GM18498 (cell line): ENCODE data around the gene GPR87.
A peak's percentile ranks its signal among the peaks of the same experiment; 100 is the strongest.

Experiments used
- ATAC-seq: cut with Tn5 transposase; IDR thresholded peaks from one replicate; pipeline ENCODE4 v1.9.1; 2021; ENCODE audit warnings: mild to moderate bottlenecking, moderate library complexity; ENCODE audit not compliant: unreplicated experiment

The GPR87 gene, protein sequence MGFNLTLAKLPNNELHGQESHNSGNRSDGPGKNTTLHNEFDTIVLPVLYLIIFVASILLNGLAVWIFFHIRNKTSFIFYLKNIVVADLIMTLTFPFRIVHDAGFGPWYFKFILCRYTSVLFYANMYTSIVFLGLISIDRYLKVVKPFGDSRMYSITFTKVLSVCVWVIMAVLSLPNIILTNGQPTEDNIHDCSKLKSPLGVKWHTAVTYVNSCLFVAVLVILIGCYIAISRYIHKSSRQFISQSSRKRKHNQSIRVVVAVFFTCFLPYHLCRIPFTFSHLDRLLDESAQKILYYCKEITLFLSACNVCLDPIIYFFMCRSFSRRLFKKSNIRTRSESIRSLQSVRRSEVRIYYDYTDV

DNA sequence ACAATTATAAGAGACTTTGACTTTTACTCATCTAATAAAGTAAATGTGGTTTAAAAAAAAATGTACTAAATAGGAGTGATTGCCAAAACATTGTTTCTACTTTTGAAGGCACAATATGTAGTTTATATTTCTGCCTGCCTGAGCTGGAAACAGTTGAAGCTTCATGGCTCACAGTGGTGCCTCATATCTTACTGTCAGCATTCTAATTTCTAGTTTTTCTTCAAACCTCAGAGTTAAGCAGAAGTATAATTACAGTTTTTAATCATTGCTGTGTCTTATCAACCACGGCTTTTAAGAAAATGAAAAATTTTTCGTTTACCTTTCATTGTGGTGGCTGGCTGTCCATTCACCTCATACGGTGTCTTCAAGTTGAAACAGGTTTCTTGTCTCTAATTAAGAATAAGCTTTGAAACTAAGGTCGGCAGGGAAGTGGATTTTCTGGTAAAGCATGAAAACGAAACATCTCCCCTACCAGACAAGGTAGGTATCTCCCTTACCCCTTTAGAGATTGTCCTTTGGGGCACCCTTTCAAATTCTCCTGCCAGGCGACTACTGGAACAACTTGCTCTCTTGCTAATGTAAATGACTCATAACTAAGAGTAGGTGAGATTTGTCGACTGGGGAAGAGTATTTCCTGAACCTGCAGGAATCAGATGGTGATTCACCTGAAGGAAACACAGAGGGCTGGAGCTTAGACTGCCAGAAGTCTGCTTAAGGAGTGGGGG is at the start of gene GPR87:
GPR87 (minus strand) TSS at position 554 of the 725 bp plus-strand sequence. CDS start 16,720 bp downstream, outside the sequence.
- no peak for ATAC-seq

DNA sequence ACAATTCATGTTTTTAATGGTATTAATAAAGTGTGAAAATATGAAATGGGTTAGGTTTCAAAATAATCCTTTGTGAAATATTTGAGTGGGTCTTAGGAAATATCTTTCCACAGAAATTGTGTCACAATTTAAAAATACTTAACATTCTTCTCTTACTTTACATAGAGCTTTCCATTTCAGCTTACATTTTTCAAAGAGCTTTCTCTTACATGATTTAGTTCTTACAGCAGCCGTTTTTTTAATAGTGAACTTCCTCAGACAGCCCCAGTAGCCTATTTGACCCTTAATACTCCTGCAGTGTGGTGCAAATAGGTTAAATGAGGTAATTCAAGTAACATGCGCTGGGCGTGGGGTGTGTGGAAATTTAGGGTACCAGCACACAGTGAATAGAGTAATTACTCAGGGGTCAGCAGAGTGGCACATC is 46.1 kb upstream of the GPR87 start:
- no peak for ATAC-seq

DNA sequence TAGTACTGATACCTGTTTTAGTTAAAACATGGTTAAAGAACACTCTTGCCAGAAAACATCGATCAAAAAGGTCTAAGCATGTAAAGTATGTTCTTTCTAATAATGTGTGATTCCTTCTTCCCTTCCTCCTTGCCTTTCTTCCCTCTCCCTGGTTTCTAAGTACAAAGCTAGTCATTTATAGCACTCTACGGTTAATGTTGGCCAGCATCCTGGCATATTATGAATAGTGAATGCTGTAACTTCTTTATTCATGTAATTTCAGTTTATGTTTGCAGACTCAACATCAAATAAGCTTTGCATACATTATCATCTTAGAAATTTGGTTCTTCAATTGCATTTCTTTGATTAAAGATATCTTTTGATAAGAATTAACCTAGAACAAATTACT is 40.8 kb upstream of the GPR87 start:
- ATAC-seq = no peak

DNA sequence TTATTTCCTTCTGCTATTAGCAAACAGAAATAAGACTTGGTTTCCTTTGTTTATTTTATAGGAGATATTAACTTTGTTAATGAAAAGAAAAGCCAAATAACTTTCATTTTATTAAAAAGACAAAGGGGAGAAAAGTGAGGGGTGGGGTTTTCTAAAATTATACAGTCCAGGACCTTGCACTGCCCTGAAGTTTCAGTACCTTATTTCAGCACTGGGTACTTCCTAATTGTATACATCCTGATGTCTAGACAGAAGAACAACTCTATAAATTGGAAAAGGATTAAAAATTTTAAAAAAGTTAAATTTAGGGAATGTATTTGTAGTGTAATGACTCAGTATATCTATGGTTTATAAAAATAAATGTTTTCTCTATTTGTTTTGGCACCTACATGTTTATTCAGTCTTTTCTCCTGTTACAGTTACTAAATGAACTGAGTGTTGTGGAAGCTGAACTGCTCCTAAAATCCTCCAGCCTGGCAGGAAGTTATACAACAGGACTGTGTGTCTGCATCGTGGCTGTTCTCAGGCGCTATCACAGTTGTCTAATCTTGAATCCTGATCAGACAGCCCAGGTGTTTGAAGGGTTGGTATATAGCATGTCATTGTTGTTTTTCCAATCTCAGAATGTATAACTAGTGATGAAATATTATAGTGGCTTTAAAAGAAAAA is 40.3 kb upstream of the GPR87 start:
- ATAC-seq = no peak

DNA sequence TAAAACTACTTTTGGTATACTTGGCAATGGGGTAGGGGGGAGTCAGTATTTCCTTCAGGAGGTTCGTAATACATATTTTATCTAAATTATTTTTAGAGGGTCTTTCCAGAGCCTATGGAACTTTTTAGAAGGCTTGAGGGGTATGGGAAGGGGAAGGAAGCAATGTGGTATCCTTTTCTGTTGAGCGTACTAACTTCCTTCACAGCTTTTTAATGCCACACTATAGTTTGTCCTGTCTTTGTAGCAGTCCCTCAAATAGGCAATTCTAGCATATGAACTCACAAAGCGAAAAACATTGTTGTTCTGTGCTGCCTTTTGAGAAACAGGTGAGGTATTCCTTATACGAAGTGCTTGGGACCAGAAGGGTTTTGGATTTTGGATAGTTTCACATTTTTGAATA is 35.0 kb upstream of the GPR87 start:
- ATAC-seq = peak; percentile 16

DNA sequence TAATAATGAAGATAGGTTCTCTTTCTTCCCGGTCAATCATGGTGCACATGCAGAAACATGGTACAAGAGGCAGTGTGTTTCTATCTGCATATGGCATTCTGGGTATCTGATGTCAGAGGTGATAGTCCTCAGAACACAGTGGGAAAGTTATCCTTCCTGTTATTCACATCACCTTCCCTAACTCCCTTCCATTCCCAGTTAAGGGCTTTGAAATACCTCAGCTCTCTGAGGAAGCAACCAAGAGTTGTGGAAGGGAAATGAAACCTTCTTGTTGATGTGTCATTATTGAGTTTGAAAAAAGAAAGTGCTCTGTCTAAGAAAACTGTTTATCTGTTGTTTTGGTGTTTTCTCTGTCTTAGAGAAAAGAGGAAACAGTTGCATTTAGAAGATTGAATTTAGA is 34.6 kb upstream of the GPR87 start:
- peak; percentile 92 for ATAC-seq

DNA sequence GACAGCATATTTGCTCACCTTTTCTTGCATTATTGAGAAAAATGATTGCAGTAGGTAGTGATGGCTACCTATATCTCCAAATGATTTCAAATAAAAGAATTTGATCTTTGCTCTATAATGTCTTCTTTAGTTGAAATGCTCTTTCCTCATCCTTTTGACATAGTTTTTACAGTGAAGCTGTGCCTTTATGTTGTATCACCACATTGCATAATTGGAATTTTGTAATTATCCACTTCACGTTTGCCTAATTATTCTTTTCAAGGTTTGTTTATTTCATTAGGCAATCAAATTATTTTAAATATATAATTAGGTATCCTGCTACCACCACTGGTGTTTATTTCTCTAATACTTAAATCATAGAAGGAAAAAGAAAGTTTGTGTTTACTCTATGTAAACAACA is 34.0 kb upstream of the GPR87 start:
- ATAC-seq = no peak

DNA sequence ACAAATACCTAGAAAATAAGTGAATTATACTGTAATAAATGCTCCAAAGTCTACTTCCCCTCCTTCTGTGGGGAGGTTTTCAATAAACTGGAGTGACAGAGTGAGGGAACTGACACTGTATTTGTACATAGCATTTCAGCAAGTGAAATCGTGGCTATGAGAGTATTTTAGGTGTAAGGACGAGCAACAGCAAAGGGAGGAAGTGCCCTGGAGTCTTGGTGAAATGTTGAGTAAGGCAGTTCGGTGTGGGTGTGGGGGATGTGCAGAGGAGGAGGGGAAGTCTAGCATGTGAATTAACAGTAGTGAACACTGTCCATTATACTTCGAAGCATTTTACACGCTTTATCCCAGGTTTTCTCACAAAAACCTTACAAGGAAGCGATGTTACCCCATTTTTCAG is 30.8 kb upstream of the GPR87 start:
- ATAC-seq = no peak

DNA sequence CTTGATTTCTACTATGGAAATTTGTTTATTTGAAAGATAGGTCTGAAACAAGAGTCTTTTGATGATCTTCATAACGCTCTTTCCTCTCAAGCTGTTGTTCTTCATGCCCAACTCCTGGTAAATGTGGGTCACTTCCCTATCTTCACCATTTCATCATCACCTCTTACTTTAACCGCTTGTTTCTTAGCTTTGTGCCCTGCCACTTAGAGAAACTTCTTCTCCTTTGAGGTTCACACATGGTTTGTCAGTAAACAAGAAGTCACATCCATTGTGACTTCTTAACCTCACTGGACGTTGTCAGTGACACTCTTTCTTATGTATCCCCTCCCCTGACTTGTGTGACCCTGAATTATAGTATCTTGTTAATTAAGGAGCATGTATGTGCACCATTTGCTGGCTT is 29.7 kb upstream of the GPR87 start:
- ATAC-seq = no peak

DNA sequence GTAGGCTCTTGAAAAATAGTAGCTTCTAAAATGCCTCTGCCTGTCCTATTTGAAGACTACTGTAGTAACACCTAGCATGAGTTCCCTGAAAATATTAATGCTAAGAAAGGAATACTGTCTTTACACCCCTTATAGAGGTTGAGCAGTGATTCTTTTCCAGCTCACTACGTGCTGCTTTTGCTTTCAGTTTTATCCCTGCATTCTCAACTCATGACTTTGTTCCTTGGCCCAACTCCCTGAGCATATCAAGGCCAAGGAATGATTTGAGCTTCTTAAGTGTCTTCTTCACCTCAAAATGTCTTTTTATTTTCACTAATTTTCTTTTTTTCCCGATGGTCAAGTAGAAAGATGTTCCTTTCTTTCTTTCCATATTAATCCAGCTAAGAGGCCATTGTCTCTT is 29.2 kb upstream of the GPR87 start:
- no peak for ATAC-seq

DNA sequence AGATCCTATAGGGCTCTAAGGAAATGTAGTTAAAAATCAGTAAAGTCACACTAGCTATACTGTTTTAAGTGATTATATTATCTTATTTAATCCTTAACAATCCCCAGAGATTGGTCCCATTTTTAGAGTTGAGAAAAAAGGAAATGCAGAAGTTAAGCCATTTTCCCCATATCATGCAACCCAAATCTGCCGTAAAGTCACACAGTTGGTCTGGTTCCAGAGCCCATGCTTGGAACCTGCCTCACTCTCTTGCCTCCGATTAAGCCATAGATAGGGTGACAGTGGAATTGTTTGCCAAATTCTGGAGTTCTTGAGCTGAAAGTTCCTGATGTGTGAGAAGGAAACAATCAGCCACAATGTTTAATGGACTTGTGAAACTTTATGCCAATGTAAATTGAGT is 15.1 kb upstream of the GPR87 start:
- ATAC-seq = no peak

DNA sequence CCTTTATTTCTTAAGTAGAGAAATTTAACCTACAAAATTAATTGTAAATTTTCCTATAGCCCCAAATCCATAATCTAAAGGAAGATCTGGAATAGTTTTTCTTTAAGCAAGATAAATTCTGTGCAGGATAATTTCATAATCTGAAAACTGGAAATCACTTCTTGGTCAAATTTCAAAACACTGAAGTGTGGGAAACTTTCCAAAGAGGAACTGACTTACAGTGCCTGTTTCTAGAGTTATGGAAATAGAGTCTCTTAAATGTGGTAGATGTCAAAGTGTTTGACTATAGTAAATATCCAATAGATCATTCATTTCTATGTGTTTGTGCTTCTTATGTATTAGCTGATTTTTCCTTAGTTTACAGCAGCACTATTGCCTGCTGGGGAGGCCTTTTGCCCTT is 14.3 kb upstream of the GPR87 start:
- ATAC-seq = no peak

DNA sequence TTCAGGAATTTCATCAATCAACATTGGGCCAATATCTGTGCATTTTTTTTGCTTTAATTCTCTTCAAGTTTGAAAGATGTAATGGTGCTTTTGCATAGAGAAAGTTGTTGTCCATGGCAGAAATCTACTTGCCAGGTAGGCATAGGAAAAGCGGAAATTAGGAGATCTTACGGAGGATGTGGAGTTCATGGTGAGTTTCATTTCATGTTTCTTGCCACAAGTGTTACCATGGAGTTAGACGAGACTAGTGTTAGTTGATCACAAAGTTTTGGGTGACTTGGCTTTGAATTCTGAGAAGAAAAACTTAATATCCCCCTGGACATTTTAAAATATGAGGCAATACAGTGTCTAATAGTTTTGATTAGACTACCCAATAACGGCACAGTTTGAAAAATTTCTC is 13.8 kb upstream of the GPR87 start:
- ATAC-seq = no peak

DNA sequence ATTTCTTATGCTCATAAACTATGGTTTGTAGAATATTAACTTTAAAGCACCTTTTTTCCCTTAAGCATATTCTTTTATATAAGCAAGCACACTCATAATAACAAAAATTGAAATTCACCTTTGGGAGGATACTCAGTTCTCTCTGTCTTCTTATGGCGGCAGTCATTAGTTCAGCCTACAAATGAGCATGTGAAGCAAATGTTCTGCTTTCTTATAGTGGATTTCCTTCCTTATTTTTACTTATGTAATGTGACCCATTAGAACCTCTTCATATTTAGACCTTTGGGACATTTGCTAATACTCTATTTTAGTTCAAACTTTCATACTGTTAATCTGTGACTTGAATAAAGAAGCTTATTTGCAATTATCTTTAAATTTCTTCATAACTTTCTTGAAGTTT is 12.7 kb upstream of the GPR87 start, which contains the start of gene P2RY13:
P2RY13 (minus strand) TSS at position 187 of the 400 bp plus-strand sequence; CDS start at position 166, 21 bp downstream.
- no peak for ATAC-seq

DNA sequence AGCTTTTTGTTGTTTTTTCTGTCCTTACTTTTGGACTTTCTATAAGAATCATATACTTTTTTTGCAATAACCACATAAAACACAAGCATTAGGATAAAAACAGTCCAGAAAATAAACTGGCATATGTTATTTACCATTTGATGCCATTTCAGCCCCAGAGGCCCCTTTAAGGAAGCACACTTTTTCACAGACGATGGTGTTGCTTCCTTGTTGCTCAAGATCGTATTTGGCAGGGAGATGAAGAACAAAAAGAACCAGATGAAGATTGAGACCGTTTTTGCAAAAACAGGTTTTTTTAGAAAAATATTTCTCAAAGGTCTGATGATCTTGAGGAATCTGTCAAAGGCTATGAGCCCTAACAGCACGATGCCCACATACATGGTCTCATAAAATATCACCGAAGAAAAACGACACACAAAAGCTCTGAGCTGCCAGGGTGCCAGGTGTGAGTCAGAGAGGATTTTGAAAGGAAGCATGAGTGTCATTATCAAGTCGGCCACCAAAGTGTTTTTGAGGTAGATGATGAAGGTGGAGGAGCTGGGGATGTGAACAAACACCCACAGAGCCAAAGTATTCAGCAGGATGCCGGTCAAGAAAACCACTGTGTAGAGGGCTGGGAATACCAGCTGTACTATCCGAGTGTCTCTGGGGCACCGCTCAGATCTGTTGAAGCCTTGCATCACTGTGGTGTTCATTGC is 11.8 kb upstream of the GPR87 start:
- ATAC-seq = no peak

DNA sequence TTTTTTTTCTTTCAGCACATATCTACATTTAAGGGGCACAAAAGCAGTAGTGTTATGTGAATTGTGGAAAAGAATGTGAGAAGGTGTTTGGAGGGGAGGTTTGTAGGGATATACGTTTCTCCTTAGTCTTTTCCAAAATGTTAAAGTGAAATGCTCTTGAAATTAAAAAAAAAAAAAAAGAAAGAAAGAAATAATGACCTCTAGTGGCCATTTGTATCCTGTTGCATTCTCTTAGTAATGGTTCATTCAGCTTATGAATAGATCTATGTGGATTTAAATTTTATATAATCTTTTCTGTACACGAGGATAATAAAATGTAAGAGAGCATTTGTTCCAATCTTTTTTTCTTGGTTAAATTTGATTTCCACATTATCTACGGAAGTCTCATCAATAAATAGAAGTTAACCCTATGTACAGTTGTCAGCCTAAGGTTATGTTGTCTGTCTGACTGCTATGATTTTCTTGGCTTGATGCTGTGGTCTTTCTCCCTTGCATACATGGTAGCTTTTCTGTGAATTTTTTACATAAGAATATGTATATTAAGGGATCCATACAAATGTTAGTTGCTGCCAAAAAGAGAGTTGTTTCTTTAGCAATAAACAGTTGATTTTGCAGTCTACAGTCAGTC is 11.1 kb upstream of the GPR87 start:
- no peak for ATAC-seq

DNA sequence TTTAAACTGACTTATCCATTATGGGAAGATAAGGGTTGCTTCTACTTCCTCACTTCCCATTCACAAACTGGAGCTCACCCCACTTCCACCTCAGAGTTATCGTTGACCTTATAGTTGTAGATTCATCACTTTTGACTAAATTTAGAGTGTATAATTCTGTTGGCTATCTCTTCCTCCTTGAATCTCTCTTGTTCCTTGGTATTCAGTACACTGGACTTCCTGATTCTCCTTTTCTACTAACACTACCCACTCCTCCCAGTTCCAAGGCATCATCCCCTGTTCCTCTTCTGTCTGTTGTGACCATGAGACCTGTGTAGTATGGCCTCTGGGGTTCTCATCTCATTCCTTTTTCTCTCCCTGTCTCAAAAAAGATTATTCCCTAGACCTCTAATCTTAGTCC is 5.9 kb upstream of the GPR87 start:
- no peak for ATAC-seq

DNA sequence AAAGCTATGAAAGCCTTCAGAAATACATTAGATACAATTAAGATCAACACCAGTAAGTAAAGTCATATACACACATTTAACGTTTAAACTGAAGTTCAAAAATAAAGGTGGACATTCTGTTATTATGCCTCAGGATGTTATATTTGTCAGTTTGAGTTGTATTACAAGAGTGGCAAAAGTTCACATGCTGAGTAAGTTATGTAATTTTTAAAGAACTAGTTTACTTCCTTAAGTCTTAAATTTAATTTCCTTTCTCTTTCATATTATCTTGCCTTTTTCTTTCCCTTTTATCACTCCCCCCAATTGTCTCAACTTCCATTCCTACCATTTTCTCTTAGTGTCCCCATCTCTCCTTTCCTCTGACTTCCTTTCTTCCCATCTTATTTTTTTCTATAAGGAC is 4.9 kb upstream of the GPR87 start:
- no peak for ATAC-seq

DNA sequence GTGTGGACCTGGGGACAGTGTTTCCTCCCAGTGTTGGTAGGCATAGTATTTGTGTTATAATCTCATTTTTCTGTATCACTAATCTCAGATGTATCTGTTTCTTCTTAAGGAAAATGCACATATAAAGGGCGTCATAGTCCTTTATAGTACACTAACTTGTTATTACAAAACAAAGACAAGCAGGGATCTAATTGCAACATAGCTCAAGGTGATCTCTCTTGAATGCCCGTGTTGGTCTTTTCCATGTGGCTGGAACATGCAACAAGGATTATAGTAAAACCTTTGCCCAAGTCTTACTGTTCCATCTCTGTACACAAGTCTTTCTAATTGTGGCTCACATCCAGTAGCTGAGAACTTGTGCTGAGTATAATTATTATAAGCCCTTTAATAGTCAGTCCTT is 3.5 kb upstream of the GPR87 start:
- no peak for ATAC-seq

DNA sequence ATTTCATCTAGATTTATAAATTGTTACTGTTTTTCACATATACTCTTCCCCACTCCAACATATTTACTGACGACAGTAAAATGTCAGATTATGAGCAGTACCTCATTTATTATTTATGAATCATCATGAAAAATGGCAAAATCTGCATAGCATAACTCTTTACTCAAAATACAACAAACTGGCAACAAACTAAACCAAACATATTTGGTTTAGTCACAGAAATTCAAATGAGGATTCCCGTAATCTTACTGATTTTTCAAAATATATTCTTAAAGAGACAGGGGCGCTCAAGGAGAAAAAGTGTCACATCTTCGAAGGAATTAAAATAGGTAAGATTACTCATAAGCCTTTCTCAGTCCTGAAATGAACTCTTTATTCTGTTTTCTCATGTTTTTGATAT is 3.0 kb upstream of the GPR87 start:
- no peak for ATAC-seq

DNA sequence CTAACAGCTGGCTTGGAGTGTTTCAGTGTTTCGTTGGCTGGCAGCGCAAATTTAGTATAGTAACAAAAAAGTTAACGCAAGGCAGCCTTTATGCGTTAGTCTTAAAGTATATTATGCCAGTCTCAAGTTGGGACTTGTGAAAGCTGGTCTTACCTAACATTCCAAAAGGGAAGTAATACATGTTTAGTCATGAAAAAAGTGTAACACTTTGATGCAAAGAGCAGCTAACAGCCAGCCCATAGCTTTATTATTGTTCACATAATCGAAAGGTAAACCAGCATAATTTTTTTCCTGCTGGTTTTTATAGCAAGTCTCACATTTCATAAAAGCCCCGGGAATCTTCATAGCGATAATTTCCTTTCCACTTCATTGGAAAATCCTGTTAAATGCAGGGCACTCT is 2.4 kb upstream of the GPR87 start:
- ATAC-seq = no peak
